Neural cell (in vitro differentiated cells): ENCODE results near the gene SLC1A2. TPM values are rescaled to one million over a fixed set of nuclear protein-coding genes. Genes with fewer than 3 reads are reported as not detected.

Source experiments
- H2AFZ ChIP-seq: fragments of 200-600, 300-800 bp; sonication (generic), shearing (Covaris generic); 2 replicates; pipeline ENCODE4 v1.6.0; 2014; ENCODE audit warnings: low read depth, mild to moderate bottlenecking, antibody characterized with exemption, low read length, moderate library complexity
- H3F3A ChIP-seq: fragments of 200-600 bp; shearing (Covaris generic); 2 replicates; pipeline ENCODE4 v1.6.1; 2016; ENCODE audit warnings: mild to moderate bottlenecking, moderate library complexity, mixed read lengths, antibody characterized with exemption, low read length; ENCODE audit not compliant: insufficient read depth, poor library complexity, severe bottlenecking
- H3K27ac ChIP-seq: fragments of 200-600, 300-800 bp; sonication (generic), shearing (Covaris generic); 2 replicates; pipeline ENCODE4 v1.5.1; 2014; ENCODE audit warnings: mild to moderate bottlenecking, low read length, moderate library complexity
- H3K27me3 ChIP-seq: fragments of 300-800, 200-600 bp; sonication (generic), shearing (Covaris generic); 2 replicates; pipeline ENCODE4 v1.6.0; 2014; ENCODE audit warnings: mild to moderate bottlenecking, low read depth, low read length, moderate library complexity; ENCODE audit not compliant: insufficient read depth
- H3K36me3 ChIP-seq: fragments of 300-800, 200-600 bp; sonication (generic), shearing (Covaris generic); 2 replicates; pipeline ENCODE4 v1.5.1; 2014; ENCODE audit warnings: mild to moderate bottlenecking, antibody characterized with exemption, low read length, moderate library complexity; ENCODE audit not compliant: insufficient read depth
- H3K4me2 ChIP-seq: fragments of 300-800, 200-600 bp; sonication (generic), shearing (Covaris generic); 2 replicates; pipeline ENCODE4 v1.6.0; 2014; ENCODE audit warnings: mild to moderate bottlenecking, low read length
- H3K4me3 ChIP-seq: fragments of 300-800, 200-600 bp; sonication (generic), shearing (Covaris generic); 2 replicates; pipeline ENCODE4 v1.5.1; 2014; ENCODE audit warnings: mild to moderate bottlenecking, low read length, moderate library complexity
- H3K79me2 ChIP-seq: fragments of 200-600 bp; shearing (Covaris generic); replicated peaks from 2 replicates; pipeline ENCODE4 v1.6.0; 2014; ENCODE audit warnings: mild to moderate bottlenecking, low read length, moderate library complexity; ENCODE audit not compliant: insufficient read depth
- H3K9ac ChIP-seq: fragments of 300-800, 200-600 bp; sonication (generic), shearing (Covaris generic); 2 replicates; pipeline ENCODE4 v1.6.1; 2016; ENCODE audit warnings: mild to moderate bottlenecking, low read length, mixed read lengths
- H3K9me2 ChIP-seq: fragments of 200-600 bp; shearing (Covaris generic); 2 replicates; pipeline ENCODE4 v1.6.1; 2016; ENCODE audit warnings: mild to moderate bottlenecking, low read length, mixed read lengths; ENCODE audit not compliant: insufficient read depth
- H3K9me3 ChIP-seq: fragments of 200-600, 300-800 bp; sonication (generic), shearing (Covaris generic); 2 replicates; pipeline ENCODE4 v1.6.1; 2016; ENCODE audit warnings: mild to moderate bottlenecking, mixed run types, low read length, moderate library complexity, mixed read lengths
- H4K20me1 ChIP-seq: fragments of 200-600 bp; shearing (Covaris generic); 2 replicates; pipeline ENCODE4 v1.6.1; 2016; ENCODE audit warnings: mild to moderate bottlenecking, mixed run types; ENCODE audit not compliant: insufficient read depth
- EP300 ChIP-seq: fragments of 450-650 bp; conservative IDR thresholded peaks from 2 replicates; pipeline ENCODE4 v1.6.1; 2014; ENCODE audit warnings: antibody characterized with exemption, mild to moderate bottlenecking, moderate library complexity; ENCODE audit not compliant: poor library complexity, severe bottlenecking
- EZH2 ChIP-seq: fragments of 200-600, 300-800 bp; shearing (Covaris generic), sonication (generic); IDR thresholded peaks from 2 replicates; pipeline ENCODE4 v1.6.1; 2014; ENCODE audit warnings: antibody characterized with exemption, low read length, borderline replicate concordance, mild to moderate bottlenecking; ENCODE audit not compliant: insufficient read depth, poor library complexity, severe bottlenecking
- MXI1 ChIP-seq: fragments of 450-650 bp; conservative IDR thresholded peaks from 2 replicates; pipeline ENCODE4 v1.6.1; 2014; ENCODE audit warnings: antibody characterized with exemption, mild to moderate bottlenecking; ENCODE audit not compliant: poor library complexity, severe bottlenecking
- POLR2AphosphoS5 ChIP-seq: IDR thresholded peaks from 2 replicates; pipeline ENCODE4 v1.6.1; 2012
- RAD21 ChIP-seq: fragments of 450-650 bp; conservative IDR thresholded peaks from 2 replicates; pipeline ENCODE4 v1.6.1; 2014; ENCODE audit warnings: antibody characterized with exemption, mild to moderate bottlenecking, moderate library complexity
- SMC3 ChIP-seq: fragments of 450-650 bp; conservative IDR thresholded peaks from 2 replicates; pipeline ENCODE4 v1.6.1; 2014; ENCODE audit warnings: antibody characterized with exemption, mild to moderate bottlenecking, moderate library complexity; ENCODE audit not compliant: poor library complexity
- TAF1 ChIP-seq: IDR thresholded peaks from 2 replicates; pipeline ENCODE4 v1.6.1; 2012; ENCODE audit warnings: low read depth
- polyA plus RNA-seq: library from polyadenylated mRNA; depleted of rRNA; stranded (reverse); fragments of >200 nt; gene quantifications from 2 replicates; pipeline ENCODE4 v1.2.3, GENCODE V29; 2014
- TF ChIP-seq, protein P1 (sequence below): IDR thresholded peaks from 2 replicates; pipeline ENCODE4 v1.6.1; 2012; ENCODE audit warnings: borderline replicate concordance
- TF ChIP-seq, protein P2 (sequence below): fragments of 450-650 bp; IDR thresholded peaks from 2 replicates; pipeline ENCODE4 v1.5.1; 2014; ENCODE audit warnings: antibody characterized with exemption, mild to moderate bottlenecking, moderate library complexity; ENCODE audit not compliant: poor library complexity, severe bottlenecking

The SLC1A2 gene
- polyA plus RNA-seq, 1 donor from 2014 or later: 134 TPM

DNA sequence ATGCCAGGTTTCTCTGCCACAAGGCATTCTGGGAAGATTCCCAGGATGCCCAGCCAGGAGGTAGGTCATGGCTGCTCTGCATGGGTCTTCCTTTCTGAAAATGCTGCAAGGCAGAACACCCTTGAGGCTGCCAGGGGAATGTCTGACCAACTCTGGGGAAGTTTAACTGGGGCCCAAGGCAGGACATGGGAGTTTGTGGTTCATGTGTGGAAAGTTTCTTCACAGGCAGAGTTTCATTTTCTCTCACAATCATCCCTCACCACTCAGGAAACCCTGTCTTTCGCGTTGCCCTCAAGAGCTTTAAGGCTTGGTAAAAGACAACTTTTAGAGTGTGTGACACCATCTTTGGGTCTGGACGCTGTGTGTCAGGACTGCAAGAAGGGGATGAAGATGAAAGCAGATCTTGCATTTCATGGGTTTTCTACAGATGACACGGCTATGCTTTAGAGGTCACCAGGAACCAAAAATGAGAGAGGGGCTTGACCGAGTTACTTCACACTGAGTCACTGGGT lies 146.9 kb downstream of the SLC1A2 start:
- TF ChIP-seq SMC3: no peak
- no peak for TF ChIP-seq EP300
- H3K36me3 ChIP-seq: peaks cover 14% of the 10 kb centered on the region
- H2AFZ ChIP-seq: no peak overlapping the region
- no peaks in the 10 kb centered on the region for H3K9me2 ChIP-seq
- H3K27ac ChIP-seq: no peak overlapping the region
- no peak overlapping the region for H3K9ac ChIP-seq
- no peak overlapping the region for H3K4me3 ChIP-seq
- no peak overlapping the region for H3K4me2 ChIP-seq
- H3K9me3 ChIP-seq: no peaks in the 10 kb centered on the region
- H3K27me3 ChIP-seq: no peaks in the 10 kb centered on the region
- H4K20me1 ChIP-seq: no peaks in the 10 kb centered on the region
- H3F3A ChIP-seq: no peaks in the 10 kb centered on the region
- no peaks in the 10 kb centered on the region for H3K79me2 ChIP-seq

DNA sequence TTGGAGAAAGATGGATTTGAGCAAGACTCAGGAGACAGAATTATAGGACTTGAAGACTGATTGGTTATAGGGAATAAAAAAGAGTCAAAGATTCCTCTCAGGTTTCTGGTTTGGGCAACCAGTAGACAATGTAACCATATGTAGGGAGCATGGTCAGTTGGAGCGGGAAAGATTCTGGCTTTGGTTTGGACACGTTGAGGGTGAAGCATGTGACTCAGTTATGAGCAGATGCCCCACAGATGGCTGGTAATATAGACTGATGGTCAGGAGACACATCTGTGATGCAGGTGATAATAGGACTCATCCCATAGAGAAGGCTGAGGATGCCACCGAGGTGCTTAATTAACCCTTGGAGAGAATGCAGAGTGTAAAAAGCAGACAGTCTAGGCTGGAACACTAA lies 148.3 kb downstream of the SLC1A2 start:
- H3K4me2 ChIP-seq: no peak overlapping the region
- H3K9ac ChIP-seq: no peak overlapping the region
- H4K20me1 ChIP-seq: no peaks in the 10 kb centered on the region
- no peaks in the 10 kb centered on the region for H3K79me2 ChIP-seq
- TF ChIP-seq SMC3 (no peak), POLR2AphosphoS5 (no peak), TAF1 (no peak), EZH2 (no peak), RAD21 (no peak), MXI1 (no peak), EP300 (no peak)
- TF ChIP-seq, protein P1, sequence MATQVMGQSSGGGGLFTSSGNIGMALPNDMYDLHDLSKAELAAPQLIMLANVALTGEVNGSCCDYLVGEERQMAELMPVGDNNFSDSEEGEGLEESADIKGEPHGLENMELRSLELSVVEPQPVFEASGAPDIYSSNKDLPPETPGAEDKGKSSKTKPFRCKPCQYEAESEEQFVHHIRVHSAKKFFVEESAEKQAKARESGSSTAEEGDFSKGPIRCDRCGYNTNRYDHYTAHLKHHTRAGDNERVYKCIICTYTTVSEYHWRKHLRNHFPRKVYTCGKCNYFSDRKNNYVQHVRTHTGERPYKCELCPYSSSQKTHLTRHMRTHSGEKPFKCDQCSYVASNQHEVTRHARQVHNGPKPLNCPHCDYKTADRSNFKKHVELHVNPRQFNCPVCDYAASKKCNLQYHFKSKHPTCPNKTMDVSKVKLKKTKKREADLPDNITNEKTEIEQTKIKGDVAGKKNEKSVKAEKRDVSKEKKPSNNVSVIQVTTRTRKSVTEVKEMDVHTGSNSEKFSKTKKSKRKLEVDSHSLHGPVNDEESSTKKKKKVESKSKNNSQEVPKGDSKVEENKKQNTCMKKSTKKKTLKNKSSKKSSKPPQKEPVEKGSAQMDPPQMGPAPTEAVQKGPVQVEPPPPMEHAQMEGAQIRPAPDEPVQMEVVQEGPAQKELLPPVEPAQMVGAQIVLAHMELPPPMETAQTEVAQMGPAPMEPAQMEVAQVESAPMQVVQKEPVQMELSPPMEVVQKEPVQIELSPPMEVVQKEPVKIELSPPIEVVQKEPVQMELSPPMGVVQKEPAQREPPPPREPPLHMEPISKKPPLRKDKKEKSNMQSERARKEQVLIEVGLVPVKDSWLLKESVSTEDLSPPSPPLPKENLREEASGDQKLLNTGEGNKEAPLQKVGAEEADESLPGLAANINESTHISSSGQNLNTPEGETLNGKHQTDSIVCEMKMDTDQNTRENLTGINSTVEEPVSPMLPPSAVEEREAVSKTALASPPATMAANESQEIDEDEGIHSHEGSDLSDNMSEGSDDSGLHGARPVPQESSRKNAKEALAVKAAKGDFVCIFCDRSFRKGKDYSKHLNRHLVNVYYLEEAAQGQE: no peak
- TF ChIP-seq, protein P2, sequence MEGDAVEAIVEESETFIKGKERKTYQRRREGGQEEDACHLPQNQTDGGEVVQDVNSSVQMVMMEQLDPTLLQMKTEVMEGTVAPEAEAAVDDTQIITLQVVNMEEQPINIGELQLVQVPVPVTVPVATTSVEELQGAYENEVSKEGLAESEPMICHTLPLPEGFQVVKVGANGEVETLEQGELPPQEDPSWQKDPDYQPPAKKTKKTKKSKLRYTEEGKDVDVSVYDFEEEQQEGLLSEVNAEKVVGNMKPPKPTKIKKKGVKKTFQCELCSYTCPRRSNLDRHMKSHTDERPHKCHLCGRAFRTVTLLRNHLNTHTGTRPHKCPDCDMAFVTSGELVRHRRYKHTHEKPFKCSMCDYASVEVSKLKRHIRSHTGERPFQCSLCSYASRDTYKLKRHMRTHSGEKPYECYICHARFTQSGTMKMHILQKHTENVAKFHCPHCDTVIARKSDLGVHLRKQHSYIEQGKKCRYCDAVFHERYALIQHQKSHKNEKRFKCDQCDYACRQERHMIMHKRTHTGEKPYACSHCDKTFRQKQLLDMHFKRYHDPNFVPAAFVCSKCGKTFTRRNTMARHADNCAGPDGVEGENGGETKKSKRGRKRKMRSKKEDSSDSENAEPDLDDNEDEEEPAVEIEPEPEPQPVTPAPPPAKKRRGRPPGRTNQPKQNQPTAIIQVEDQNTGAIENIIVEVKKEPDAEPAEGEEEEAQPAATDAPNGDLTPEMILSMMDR: no peak
- no peak overlapping the region for H3K27ac ChIP-seq
- H3K27me3 ChIP-seq: no peaks in the 10 kb centered on the region
- H2AFZ ChIP-seq: no peak overlapping the region
- H3F3A ChIP-seq: no peaks in the 10 kb centered on the region
- H3K36me3 ChIP-seq: peaks cover 9% of the 10 kb centered on the region
- no peak overlapping the region for H3K4me3 ChIP-seq
- H3K9me2 ChIP-seq: no peaks in the 10 kb centered on the region
- H3K9me3 ChIP-seq: no peaks in the 10 kb centered on the region

DNA sequence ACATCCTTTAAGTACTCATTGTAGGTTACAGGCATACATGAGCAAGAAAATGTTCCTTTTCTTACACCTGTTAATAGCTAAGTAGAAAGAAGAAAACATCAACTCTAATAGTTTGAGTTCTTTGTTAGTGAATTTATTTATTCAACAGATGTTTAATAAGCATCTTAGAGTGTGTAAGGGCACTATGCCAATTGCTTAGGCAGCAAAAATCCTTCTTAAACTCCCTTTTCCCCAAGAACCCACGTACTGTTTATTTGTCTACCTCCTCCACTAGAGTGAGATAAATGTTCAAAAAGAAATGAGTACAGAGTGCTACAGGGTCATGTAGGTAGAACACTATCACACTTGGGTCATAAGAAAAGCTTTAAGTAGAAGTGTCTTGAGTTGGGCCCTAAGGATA lies 149.0 kb downstream of the SLC1A2 start:
- H4K20me1 ChIP-seq: no peaks in the 10 kb centered on the region
- no peak overlapping the region for H2AFZ ChIP-seq
- H3K9me2 ChIP-seq: no peaks in the 10 kb centered on the region
- H3K4me3 ChIP-seq: no peak overlapping the region
- H3F3A ChIP-seq: no peaks in the 10 kb centered on the region
- no peak overlapping the region for H3K27ac ChIP-seq
- H3K79me2 ChIP-seq: no peaks in the 10 kb centered on the region
- no peak overlapping the region for H3K4me2 ChIP-seq
- H3K36me3 ChIP-seq: peaks cover 9% of the 10 kb centered on the region
- no peak overlapping the region for H3K9ac ChIP-seq
- no peaks in the 10 kb centered on the region for H3K9me3 ChIP-seq
- TF ChIP-seq TAF1 (no peak), RAD21 (no peak), POLR2AphosphoS5 (no peak), EZH2 (no peak), MXI1 (no peak), SMC3 (no peak), EP300 (no peak)
- TF ChIP-seq, protein P2: no peak
- TF ChIP-seq, protein P1: no peak
- H3K27me3 ChIP-seq: no peaks in the 10 kb centered on the region
